ENCODE results near the gene TMED8.

DNA sequence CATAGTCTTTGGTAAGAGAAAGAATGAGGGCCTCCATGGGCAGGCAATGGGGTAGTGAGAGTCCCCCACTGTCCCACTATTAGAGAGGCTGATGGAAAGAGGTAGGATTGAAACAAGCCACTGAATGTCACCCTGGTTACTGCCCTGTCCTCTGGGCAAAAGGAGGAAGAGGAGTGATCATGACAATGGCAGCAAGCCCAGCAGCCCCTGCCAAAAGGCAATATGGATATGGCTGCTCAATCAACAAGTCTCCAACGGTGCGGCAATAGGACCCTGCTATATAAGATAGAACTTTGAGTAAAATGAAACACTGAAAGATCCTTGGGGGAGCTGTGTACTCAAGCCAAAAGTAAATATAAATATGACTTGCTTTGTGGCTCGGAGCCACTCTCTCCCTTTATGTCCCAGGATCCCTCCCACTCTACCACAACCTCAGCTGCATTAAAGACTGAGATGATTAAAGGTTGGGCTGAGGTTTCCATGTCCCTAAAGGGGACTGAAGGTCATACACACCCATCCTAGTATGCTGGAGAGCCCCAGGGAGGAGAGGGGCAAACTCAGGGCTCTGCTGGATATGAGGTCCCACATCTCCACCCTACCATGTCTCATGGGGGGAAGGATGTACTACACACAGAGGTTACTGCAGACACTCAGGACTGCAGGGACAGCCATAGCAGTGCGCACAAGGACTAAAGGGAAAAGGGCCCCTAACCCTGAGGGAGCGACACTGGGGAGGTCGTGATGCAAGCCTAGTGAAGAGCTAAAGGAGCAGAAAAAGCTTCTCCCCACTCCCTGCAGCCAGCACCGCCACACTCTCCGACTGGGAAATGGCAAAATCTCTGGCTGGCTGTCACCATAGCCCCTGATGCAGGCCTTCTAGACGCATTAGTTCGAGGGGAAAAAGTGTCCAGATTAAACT lies 62.1 kb downstream of the TMED8 start:
- no peak for TF ChIP-seq EZH2 (IDR thresholded peaks at IDR 0.05)
- TF ChIP-seq, protein P1, sequence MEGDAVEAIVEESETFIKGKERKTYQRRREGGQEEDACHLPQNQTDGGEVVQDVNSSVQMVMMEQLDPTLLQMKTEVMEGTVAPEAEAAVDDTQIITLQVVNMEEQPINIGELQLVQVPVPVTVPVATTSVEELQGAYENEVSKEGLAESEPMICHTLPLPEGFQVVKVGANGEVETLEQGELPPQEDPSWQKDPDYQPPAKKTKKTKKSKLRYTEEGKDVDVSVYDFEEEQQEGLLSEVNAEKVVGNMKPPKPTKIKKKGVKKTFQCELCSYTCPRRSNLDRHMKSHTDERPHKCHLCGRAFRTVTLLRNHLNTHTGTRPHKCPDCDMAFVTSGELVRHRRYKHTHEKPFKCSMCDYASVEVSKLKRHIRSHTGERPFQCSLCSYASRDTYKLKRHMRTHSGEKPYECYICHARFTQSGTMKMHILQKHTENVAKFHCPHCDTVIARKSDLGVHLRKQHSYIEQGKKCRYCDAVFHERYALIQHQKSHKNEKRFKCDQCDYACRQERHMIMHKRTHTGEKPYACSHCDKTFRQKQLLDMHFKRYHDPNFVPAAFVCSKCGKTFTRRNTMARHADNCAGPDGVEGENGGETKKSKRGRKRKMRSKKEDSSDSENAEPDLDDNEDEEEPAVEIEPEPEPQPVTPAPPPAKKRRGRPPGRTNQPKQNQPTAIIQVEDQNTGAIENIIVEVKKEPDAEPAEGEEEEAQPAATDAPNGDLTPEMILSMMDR (IDR thresholded peaks at IDR 0.05), result no peak
